Endodermal cell (in vitro differentiated cells): ENCODE data around the gene MTOR. TPM values are rescaled to one million over a fixed set of nuclear protein-coding genes. Genes with fewer than 3 reads are reported as not detected.

Source experiments
- DNase-seq: peaks from one replicate; pipeline ENCODE4 v3.0.0-alpha.2; 2017
- H3K27ac ChIP-seq: 2 replicates; pipeline ENCODE4 v1.5.1; 2013; ENCODE audit warnings: mild to moderate bottlenecking, low read depth, low read length, moderate library complexity
- H3K27me3 ChIP-seq: 2 replicates; pipeline ENCODE4 v1.6.1; 2013; ENCODE audit warnings: mild to moderate bottlenecking, low read length, moderate library complexity; ENCODE audit not compliant: insufficient read depth, control insufficient read depth, poor library complexity, severe bottlenecking
- H3K36me3 ChIP-seq: 2 replicates; pipeline ENCODE4 v1.7.0; 2013; ENCODE audit warnings: mild to moderate bottlenecking, low read length, moderate library complexity; ENCODE audit not compliant: control insufficient read depth, insufficient read depth
- H3K4me1 ChIP-seq: one replicate; pipeline ENCODE4 v1.7.0; 2013; ENCODE audit warnings: low read length; ENCODE audit not compliant: control insufficient read depth, insufficient read depth
- H3K4me3 ChIP-seq: 2 replicates; pipeline ENCODE4 v1.5.1; 2013; ENCODE audit warnings: mild to moderate bottlenecking, low read length, moderate library complexity
- H3K9ac ChIP-seq: 2 replicates; pipeline ENCODE4 v1.6.1; 2013; ENCODE audit warnings: mild to moderate bottlenecking, low read length, moderate library complexity; ENCODE audit not compliant: poor library complexity, severe bottlenecking; ENCODE audit errors: extremely low read depth
- H3K9me3 ChIP-seq: 2 replicates; pipeline ENCODE4 v1.6.1; 2013; ENCODE audit warnings: mild to moderate bottlenecking, low read length, moderate library complexity; ENCODE audit not compliant: control insufficient read depth
- H3K27ac Mint-ChIP-seq: 2 replicates; pipeline ENCODE4 v1.8.0; 2020; ENCODE audit warnings: mixed read lengths
- H3K27me3 Mint-ChIP-seq: 2 replicates; pipeline ENCODE4 v1.8.0; 2021; ENCODE audit warnings: mild to moderate bottlenecking, mixed read lengths; ENCODE audit not compliant: insufficient read depth
- H3K36me3 Mint-ChIP-seq: 2 replicates; pipeline ENCODE4 v1.8.0; 2020; ENCODE audit warnings: low read depth, mixed read lengths
- H3K4me1 Mint-ChIP-seq: 2 replicates; pipeline ENCODE4 v1.8.0; 2020; ENCODE audit warnings: mixed read lengths
- H3K4me3 Mint-ChIP-seq: 2 replicates; pipeline ENCODE4 v1.8.0; 2020; ENCODE audit warnings: mild to moderate bottlenecking, moderate library complexity, mixed read lengths
- H3K9me3 Mint-ChIP-seq: 2 replicates; pipeline ENCODE4 v1.8.0; 2020; ENCODE audit warnings: mild to moderate bottlenecking, mixed read lengths
- WGBS, 2 experiments: methylation state at CpG; one replicate each; pipeline versions ENCODE4 v1.1.5 to v1.1.7; 2013; ENCODE audit warnings: missing lambda C conversion rate in 2 of 2, mixed read lengths in 1 of 2; ENCODE audit not compliant: insufficient coverage in 1 of 2, insufficient read length in 1 of 2; 5-methylcytosine and 5-hydroxymethylcytosine counted together
- total RNA-seq, 2 donors: library from RNA; stranded (reverse); fragmentation: NEBNext Ultra II Directional in 1 of 2; extraction: Animal tissue kit (Norgen Biotek cat#: 25700) in 1 of 2; gene quantifications; 2 replicates in 1 of 2; 3 replicates in 1 of 2; pipeline ENCODE4 v1.2.1, GENCODE V29; 2021
- TF ChIP-seq, protein P1 (sequence below): fragments of 200-600 bp; sonication (generic); conservative IDR thresholded peaks from 2 replicates; pipeline ENCODE4 v1.5.0; 2021; ENCODE audit warnings: antibody characterized with exemption, mild to moderate bottlenecking

The MTOR gene
- total RNA-seq, 2 donors from 2014 or later: 69.0 to 78.3 TPM

DNA sequence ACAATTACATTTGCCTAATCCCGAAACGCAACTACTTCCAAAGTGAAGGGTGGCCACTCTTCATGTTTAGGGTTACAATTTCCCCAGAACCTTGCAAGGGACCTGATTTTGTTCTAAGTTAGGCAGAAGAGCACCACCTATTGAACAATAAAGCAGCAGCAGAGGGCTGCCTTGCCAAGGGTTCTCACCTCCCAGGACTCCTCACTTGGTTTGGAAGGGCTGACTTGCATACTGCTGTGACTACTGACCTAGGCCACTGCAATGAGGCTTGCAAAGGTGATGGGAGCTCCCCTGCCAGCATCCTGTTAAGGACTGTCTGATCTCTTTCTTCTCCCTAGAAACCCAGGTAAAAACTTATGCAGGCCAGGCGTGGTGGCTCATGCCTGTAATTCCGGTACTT is 14.2 kb downstream of the MTOR start:
- Histone ChIP-seq H3K36me3 (peaks cover 73% of the 10 kb centered on the region), H3K9me3 (peaks cover 11% of the 10 kb centered on the region), H3K27me3 (no peaks in the 10 kb centered on the region), H3K4me3 (no peak overlapping the region), H3K27ac (no peak overlapping the region), H3K4me1 (no peaks in the 10 kb centered on the region), H3K9ac (no peak overlapping the region)
- Mint-ChIP-seq H3K27ac (peak overlapping the region; percentile 44), H3K27me3 (no peaks in the 10 kb centered on the region), H3K4me3 (no peak overlapping the region), H3K9me3 (peaks cover 11% of the 10 kb centered on the region), H3K4me1 (peaks cover 2% of the 10 kb centered on the region), H3K36me3 (peaks cover 70% of the 10 kb centered on the region)
- WGBS, 2 experiments: 93 to 97% methylated on average over 4 of the region's 4 CpGs
- DNase-seq: peak; percentile 72
- TF ChIP-seq, protein P1, sequence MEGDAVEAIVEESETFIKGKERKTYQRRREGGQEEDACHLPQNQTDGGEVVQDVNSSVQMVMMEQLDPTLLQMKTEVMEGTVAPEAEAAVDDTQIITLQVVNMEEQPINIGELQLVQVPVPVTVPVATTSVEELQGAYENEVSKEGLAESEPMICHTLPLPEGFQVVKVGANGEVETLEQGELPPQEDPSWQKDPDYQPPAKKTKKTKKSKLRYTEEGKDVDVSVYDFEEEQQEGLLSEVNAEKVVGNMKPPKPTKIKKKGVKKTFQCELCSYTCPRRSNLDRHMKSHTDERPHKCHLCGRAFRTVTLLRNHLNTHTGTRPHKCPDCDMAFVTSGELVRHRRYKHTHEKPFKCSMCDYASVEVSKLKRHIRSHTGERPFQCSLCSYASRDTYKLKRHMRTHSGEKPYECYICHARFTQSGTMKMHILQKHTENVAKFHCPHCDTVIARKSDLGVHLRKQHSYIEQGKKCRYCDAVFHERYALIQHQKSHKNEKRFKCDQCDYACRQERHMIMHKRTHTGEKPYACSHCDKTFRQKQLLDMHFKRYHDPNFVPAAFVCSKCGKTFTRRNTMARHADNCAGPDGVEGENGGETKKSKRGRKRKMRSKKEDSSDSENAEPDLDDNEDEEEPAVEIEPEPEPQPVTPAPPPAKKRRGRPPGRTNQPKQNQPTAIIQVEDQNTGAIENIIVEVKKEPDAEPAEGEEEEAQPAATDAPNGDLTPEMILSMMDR: peak; percentile 49

DNA sequence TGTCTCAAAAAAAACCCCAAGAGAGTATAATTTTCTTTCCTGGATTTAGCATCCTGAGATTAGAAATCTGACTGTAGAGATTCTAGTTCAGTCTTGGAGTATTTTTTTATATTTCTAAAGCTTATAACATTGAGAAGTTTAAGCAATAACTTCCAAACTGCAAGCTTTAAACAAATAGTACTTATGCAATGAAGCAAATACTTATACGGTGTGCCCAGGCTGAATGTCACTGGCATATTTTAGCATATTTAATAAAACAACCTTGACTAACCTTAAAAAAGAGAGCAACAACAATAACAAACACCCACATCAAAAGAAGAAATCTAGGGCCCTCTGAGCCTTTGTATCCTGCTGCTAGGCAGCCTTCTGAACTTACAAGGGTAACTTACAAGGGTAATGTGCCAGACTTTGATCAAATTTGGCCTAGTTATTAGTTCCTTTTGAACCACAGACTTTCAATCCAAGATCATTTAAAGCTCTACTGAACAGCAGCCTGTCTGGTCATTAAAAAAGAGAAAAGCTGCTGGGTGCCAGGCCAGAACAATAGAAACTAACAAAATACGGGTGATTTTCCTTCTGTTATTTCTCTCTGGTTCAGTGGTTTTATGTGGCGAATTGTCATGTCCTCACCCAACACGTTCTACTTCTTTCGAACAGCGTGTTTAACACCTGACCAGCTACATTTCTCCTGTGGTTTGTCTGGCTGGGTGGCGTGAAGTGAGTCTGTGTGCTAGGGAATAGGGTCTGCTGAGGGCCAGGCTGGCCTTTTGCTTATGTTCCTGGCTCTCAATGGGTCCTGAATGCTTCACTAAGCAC is 16.2 kb downstream of the MTOR start:
- Mint-ChIP-seq H3K36me3 (peaks cover 67% of the 10 kb centered on the region), H3K9me3 (peaks cover 9% of the 10 kb centered on the region), H3K4me3 (no peak overlapping the region), H3K27ac (no peak overlapping the region), H3K27me3 (no peaks in the 10 kb centered on the region), H3K4me1 (peaks cover 2% of the 10 kb centered on the region)
- H3K36me3 ChIP-seq: peaks cover 68% of the 10 kb centered on the region
- H3K27ac ChIP-seq: no peak overlapping the region
- TF ChIP-seq, protein P1: no peak
- no peak overlapping the region for H3K4me3 ChIP-seq
- no peak overlapping the region for H3K9ac ChIP-seq
- peaks cover 9% of the 10 kb centered on the region for H3K9me3 ChIP-seq
- no peak for DNase-seq
- H3K4me1 ChIP-seq: no peaks in the 10 kb centered on the region
- 95 to 97% methylated on average over 4 to 7 of the region's 7 CpGs for WGBS, 2 experiments
- H3K27me3 ChIP-seq: no peaks in the 10 kb centered on the region

DNA sequence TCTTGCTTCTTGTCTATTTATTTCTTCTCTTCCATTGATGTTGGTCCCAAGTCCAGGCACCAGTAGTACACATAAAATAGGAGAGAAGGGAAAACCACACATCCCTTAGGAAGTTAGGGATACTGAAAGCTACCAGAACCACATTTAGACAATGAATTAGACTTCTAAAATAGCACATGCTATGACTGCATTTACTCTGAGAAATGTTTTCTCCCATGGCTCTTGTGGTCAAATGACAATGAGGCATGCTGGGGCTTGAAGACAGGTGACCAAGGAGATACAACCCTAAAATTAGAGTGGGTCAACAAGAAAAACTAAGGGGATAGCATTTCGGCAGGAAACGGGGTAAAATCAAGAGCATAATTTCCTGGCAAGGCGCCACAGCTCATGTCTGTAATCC is 17.1 kb downstream of the MTOR start:
- Histone ChIP-seq H3K36me3 (peaks cover 68% of the 10 kb centered on the region), H3K27ac (no peak overlapping the region), H3K4me3 (no peak overlapping the region), H3K9me3 (peaks cover under 1% of the 10 kb centered on the region), H3K4me1 (no peaks in the 10 kb centered on the region), H3K27me3 (no peaks in the 10 kb centered on the region), H3K9ac (no peak overlapping the region)
- Mint-ChIP-seq H3K36me3 (peaks cover 65% of the 10 kb centered on the region), H3K27ac (no peak overlapping the region), H3K27me3 (no peaks in the 10 kb centered on the region), H3K4me3 (no peak overlapping the region), H3K4me1 (peaks cover under 1% of the 10 kb centered on the region), H3K9me3 (peaks cover under 1% of the 10 kb centered on the region)
- whole genome bisulfite sequencing, 2 experiments: 93% methylated on average over 3 of the region's 3 CpGs
- no peak for DNase-seq
- TF ChIP-seq, protein P1: no peak
